Measurements from ENCODE around the gene PPP4R3B.

Gene PPP4R3B

GRCh38 chr2:55617175-55618024, at the start of gene PPP4R3B:
Gene PPP4R3B (minus strand): TSS chr2:55617622. CDS start chr2:55617285, 337 bp downstream.
- TF ChIP-seq, protein P1, sequence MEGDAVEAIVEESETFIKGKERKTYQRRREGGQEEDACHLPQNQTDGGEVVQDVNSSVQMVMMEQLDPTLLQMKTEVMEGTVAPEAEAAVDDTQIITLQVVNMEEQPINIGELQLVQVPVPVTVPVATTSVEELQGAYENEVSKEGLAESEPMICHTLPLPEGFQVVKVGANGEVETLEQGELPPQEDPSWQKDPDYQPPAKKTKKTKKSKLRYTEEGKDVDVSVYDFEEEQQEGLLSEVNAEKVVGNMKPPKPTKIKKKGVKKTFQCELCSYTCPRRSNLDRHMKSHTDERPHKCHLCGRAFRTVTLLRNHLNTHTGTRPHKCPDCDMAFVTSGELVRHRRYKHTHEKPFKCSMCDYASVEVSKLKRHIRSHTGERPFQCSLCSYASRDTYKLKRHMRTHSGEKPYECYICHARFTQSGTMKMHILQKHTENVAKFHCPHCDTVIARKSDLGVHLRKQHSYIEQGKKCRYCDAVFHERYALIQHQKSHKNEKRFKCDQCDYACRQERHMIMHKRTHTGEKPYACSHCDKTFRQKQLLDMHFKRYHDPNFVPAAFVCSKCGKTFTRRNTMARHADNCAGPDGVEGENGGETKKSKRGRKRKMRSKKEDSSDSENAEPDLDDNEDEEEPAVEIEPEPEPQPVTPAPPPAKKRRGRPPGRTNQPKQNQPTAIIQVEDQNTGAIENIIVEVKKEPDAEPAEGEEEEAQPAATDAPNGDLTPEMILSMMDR (IDR thresholded peaks at IDR 0.05): peak; percentile 13; the same call in 1 of the 2 replicates

GRCh38 chr2:55653255-55653654, 35.8 kb upstream of the PPP4R3B start:
- TF ChIP-seq, protein P1 (IDR thresholded peaks at IDR 0.05): no peak

DNA sequence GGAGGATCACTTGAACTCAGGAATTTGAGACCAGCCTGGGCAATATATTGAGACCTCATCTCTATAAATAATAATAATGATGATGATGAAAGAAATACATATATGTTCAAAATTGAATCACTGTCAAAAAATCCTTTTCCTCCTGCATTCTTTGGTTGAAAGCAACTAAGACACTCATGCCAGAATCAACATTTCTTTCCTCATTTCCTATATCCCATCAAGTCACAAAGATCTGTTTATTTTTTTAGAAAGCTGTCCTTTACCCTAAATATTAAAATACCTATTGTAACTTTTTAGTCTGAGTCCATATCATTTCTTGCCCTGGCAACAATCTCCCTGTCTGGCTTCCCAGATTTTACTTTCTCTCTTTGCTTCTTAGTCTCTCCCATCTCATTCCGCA, 31.8 kb upstream of the PPP4R3B start:
- TF ChIP-seq, protein P1 (IDR thresholded peaks at IDR 0.05): no peak

DNA sequence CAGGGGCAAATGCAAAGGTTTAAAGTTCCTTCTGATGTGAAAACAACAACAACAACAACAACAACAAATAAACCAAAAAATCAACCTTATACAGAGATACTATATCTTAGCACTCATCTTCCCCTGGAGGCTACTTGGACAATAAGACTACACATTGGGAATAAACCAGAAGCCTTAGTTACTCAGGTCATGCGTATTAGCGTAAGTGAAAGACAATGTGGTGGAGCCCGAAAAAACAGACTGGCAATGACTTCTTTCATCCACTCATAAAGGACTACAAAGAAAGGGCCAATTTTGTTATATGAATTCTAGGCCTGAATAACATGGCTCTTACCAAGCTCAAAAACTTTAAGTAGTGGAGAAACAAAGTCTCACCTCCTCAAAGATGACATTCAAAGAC, 19.4 kb upstream of the PPP4R3B start:
- TF ChIP-seq, protein P1 (IDR thresholded peaks at IDR 0.05): no peak

GRCh38 chr2:55628931-55629330, 11.5 kb upstream of the PPP4R3B start:
- TF ChIP-seq, protein P1 (IDR thresholded peaks at IDR 0.05): no peak

DNA sequence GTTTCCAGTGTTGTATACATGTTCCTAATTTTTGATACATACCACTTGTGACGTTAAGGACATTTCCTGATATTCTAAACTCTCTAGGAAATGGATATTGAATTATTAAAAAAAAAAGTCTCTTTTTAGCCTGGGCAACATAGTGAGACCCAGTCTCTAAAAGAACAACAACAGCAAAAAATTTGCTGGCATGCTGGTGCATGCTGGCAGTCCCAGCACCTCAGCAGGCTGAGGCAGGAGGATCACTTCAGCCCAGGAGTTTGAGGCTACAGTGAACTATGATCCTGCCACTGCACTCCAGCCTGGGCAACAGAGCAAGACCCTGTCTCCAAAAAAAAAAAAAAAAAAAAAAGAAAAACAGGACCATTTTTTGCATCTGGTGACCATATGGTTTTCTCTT, 10.5 kb upstream of the PPP4R3B start:
- TF ChIP-seq, protein P1 (IDR thresholded peaks at IDR 0.05): no peak

- TF ChIP-seq, protein P1 (IDR thresholded peaks at IDR 0.05): no peak
These were observed 4.4 kb upstream of the PPP4R3B start for GRCh38 chr2:55621802-55622201.
